HG03175 (cell line): ENCODE measurements around the gene CSN1S1.
A peak's percentile ranks its signal among the peaks of the same experiment; 100 is the strongest.
"Not testable (repeated sequence)": the region's sequence is repeated elsewhere in the genome, so short reads cannot be mapped to it uniquely, and the experiment has no call there.

Source experiments
- ATAC-seq: cut with Tn5 transposase; IDR thresholded peaks from one replicate; pipeline ENCODE4 v1.9.1; 2021; ENCODE audit warnings: mild to moderate bottlenecking, moderate library complexity; ENCODE audit not compliant: unreplicated experiment

Gene CSN1S1

GRCh38 chr4:69930768-69931167, at the start of gene CSN1S1:
TSS of gene CSN1S1 (plus strand) at chr4:69931068. CDS start at chr4:69932556, 1,488 bp downstream.
- ATAC-seq: no peak

GRCh38 chr4:69881173-69881773, 49.6 kb upstream of the CSN1S1 start:
- ATAC-seq: peak; percentile 73

GRCh38 chr4:69882150-69882549, 48.7 kb upstream of the CSN1S1 start:
- ATAC-seq: no peak

- ATAC-seq: no peak
These were observed 42.5 kb upstream of the CSN1S1 start for GRCh38 chr4:69888336-69888735.

DNA sequence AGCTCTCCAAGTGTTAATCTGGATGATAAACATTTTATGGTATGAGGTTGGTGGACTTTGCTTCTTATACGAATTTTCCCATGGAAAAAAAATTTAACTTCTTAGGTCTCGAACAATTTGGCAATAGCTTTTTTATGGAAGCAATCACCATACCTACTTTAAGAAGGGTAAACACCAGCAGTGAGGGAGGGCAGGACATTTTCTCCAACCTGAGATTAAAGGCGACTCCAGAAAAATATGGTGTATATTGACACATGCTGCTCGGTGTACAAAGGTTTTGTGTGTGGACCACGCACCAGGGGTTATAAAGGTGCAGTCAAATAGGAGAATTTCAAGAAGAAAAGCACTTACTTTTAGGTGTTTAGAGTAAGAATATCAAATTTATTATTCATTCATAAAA, 36.7 kb upstream of the CSN1S1 start:
- ATAC-seq: no peak

DNA sequence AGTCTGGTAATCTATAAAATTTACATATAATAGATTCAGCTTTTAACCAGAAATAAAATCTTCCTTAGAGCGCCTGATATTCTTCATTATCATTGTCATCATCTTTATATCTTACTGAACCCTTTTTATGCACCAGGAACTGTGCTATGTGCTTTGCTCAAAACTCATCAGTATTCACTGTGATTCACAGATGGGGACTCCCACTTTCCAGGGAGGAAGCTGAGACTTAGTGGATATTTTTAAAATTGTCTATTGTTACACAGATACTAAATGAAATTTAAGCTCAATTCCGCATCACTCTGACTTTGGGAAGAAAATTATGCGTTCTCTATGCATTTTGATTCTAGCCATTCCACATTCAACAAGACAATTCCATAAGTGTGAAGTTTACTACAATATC, 36.1 kb upstream of the CSN1S1 start:
- no peak for ATAC-seq

GRCh38 chr4:69896530-69897116, 34.2 kb upstream of the CSN1S1 start:
- ATAC-seq: no peak

GRCh38 chr4:69907151-69907550, 23.7 kb upstream of the CSN1S1 start:
- ATAC-seq: no peak

DNA sequence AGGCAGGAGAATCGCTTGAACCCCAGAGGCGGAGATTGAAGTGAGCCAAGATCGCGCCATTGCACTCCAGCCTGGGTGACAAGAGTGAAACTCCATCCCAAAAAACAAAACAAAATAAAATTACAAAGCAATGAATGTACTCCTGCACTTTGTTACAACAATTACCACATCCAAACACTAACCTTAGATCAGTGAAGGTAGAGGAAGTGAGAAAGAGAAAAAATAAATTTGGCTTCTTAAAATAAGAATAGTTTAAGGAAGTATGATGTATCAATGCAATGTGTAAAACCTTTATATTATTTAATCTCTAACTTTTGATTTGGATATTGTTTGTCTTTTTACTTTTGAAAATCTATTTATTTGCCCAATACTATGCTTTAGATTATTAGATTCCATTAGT, 21.7 kb upstream of the CSN1S1 start:
- ATAC-seq: no peak

- peak; percentile 60 for ATAC-seq
These were observed 20.7 kb upstream of the CSN1S1 start for GRCh38 chr4:69910016-69910782.

DNA sequence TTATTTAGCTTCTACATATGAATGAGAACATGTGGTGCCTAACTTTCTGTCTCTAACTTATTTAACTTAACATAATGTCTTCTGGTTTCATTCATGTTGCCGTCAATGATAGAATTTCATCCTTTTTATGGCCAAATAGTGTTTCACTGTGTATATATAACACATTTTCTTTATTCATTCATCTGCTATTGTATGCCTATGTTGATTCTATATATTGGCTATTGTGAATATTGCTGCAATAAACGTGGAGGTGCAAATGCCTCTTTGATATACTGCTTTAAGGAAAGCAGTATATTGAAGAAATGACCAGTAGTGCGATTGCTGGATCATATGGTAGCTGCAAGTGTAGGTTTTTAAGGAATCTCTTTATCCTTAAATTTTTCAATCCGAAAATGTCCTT, 10.0 kb upstream of the CSN1S1 start:
- no peak for ATAC-seq

DNA sequence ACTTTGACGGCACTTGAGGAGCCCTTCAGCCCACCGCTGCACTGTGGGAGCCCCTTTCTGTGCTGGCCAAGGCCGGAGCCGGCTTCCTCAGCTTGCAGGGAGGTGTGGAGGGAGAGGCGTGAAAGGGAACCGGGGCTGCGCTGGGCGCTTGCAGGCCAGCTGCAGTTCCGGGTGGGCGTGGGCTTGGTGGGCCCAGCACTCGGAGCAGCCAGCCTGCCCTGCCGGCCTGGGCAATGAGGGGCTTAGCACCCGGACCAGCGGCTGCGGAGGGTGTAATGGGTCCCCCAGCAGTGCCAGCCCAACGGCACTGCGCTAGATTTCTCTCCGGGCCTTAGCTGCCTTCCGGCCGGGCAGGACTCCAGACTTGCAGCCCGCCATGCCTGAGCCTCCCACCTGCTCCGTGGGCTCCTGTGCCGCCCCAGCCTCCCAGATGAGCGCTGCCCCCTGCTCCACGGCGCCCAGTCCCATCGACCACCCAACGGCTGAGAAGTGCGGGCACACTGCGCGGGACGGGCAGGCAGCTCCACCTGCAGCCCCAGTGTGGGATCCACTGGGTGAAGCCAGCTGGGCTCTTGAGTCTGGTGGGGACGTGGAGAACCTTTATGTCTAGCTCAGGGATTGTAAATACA, 7.0 kb upstream of the CSN1S1 start:
- not testable (repeated sequence) for ATAC-seq

DNA sequence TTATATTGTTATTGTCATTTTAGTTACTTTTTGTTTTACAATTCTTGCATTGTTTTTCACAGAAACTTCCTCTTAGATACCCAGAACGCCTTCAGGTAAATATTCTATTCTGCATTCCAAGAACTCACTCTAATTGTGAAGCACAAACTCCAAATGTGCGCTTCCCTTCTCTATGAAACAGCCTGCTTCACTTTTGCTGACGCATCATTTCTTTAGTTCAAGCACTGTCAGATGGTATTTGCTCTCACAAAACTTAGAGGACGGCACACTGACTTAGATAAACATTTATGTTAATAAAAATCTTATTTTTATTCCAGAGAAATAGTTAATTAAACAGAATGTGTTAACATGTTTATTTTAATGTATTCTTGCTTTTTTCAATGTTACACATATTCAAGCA, 3.3 kb downstream of the CSN1S1 start:
- ATAC-seq: no peak

DNA sequence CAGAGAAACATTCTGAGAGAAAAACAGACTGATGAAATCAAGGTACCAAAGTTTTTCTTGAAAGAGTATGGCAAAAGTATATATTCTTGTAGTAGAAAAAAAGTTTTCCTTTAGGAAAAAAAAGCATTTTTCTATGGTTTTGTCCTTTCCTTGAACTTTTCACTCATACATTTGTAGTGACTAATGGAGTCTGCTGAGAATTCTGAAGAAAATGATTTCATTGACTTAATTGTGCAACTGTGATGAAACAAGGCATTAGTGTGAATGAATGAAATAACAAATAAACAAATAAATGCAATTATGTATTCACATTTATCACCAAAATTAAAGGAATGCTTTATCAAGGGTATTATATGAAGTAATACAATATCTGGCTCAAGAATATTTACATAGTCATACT, 5.7 kb downstream of the CSN1S1 start:
- ATAC-seq: no peak

- no peak for ATAC-seq
These were observed 20.7 kb downstream of the CSN1S1 start for GRCh38 chr4:69951602-69952001.

GRCh38 chr4:69957209-69957608, 26.3 kb downstream of the CSN1S1 start:
- ATAC-seq: no peak

DNA sequence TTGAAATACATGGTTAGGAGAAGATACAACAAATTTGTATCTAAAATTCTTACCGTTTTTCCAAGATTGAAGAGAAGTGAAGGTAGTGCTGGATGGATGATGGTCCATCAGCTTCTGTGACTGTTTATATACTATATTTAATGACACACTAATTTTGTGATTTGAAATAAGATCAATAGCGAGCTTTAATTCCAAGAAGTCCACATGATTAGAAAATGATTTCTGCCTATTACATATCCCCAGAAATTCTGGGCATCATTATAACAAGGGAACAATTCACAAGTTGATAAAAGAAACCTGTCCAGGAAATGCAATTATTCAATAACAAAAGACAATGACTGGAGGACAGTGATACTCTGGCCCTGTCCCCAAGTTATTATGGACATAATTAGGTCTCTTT, 34.8 kb downstream of the CSN1S1 start, which contains the start of gene CSN2:
CSN2 (minus strand) TSS at position 101 of the 400 bp plus-strand sequence. CDS start 4,733 bp downstream, outside the sequence.
- ATAC-seq: no peak

DNA sequence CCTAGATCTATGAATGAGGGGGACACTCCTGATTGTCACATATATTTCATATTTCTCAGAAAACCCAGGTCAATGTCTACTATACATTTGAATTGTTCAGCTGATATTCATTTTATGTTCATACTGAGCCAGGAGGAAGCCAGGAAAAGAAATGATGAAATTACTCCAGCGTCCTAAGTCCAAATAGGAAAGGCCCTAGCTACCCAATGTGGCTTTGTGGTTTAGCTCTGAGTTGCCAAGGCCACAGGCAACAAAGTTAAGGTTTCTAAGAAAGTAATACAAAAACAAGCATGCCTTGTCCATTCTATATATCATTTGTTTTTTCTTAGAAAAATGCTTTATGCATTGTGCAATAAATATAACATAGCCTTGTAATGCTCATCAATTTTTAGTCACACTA, 39.2 kb downstream of the CSN1S1 start:
- ATAC-seq: no peak

DNA sequence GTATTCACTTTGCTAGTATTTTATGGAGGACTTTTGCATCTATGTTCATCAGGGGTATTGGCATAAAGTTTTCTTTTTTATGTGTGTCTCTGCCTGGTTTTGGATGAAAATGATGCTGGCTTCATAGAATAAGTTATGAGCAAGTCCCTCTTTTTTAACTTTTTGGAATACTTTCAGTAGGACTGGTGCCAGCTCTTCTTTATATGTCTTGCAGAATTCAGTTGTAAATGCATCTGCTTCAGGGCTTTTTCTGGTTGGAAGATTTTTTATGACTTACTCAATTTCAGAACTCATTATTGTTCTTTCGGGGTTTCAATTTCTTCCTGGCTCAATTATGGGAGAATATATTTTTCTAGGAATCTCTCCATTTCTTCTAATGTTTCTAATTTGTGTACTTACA, 43.8 kb downstream of the CSN1S1 start:
- ATAC-seq: no peak

DNA sequence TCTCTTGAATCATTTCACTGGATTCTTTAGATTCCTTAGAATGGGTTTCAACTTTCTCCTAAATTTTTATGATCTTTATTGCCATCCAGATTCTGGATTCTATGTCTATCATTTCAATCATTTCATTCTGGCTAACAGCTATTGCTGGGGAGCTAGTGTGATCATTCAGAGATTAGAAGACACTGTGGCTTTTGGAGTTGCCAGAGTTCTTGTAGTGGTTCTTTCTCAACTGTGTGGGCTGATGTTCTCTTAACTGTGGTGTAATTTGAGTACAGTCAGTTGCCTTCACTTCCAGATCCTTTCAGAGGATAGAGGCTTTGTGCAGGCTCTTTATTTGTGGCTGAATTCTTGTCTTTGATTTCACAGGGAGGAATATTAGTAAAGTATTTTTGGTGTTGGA, 46.7 kb downstream of the CSN1S1 start:
- no peak for ATAC-seq

DNA sequence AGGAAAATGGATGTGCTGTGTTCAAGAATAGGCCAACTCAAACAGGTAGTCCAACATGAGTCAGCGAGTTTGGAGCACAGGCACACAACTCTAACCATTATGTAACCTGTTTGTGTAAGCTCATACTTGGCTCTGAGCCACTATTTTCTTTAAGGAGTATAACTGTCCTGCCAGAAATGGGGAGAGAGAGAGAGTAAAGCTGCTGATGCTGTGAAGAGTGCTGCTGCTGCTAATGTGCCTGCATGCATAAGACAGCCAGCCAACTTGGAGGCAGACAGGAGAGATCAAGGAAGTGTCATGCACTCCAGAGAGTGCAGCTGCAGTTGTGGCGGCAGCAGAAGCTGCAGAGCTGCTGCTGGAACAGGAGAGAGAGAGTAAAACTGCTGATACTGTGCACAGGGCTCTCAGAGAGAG, 53.2 kb downstream of the CSN1S1 start:
- no peak for ATAC-seq

- no peak for ATAC-seq
These were observed 55.8 kb downstream of the CSN1S1 start for GRCh38 chr4:69986663-69987062.
